Breast epithelium (tissue), 4 donors: Measurements from ENCODE around the gene PCDH9. TPM values are rescaled to one million over a fixed set of nuclear protein-coding genes. Genes with fewer than 3 reads are reported as not detected.

Experiments
- DNase-seq, 2 donors: peaks; one replicate each; pipeline ENCODE4 v3.0.0-alpha.2; 2019; ENCODE audit warnings: low spot score in 2 of 2
- H3K27ac ChIP-seq, 2 donors: fragments of 200-600 bp; sonication (generic) in 1 of 2; one replicate each; pipeline ENCODE4 v1.5.1; 2016 to 2019; ENCODE audit warnings: mild to moderate bottlenecking in 1 of 2
- H3K27me3 ChIP-seq, 2 donors: fragments of 200-600 bp; sonication (generic) in 1 of 2; one replicate each; pipeline versions ENCODE4 v1.5.1 to v1.6.0; 2017 to 2019; ENCODE audit warnings: control low read depth in 1 of 2, mild to moderate bottlenecking in 1 of 2
- H3K36me3 ChIP-seq: fragments of 200-600 bp; one replicate; pipeline ENCODE4 v1.5.1; 2019
- H3K4me1 ChIP-seq, 2 donors: fragments of 200-600 bp; sonication (generic); one replicate each; pipeline ENCODE4 v1.5.1; 2016 to 2019; ENCODE audit warnings: control low read depth in 1 of 2
- H3K4me3 ChIP-seq, 3 donors: fragments of 200-600 bp; sonication (generic); 1 replicate in 2 of 3; 2 replicates in 1 of 3; pipeline ENCODE4 v1.5.1; 2016 to 2019; ENCODE audit warnings: mild to moderate bottlenecking in 3 of 3, moderate library complexity in 2 of 3
- H3K9me3 ChIP-seq, 2 donors: fragments of 200-600 bp; sonication (generic) in 1 of 2; one replicate each; pipeline ENCODE4 v1.5.1; 2016 to 2019; ENCODE audit warnings: control low read depth in 1 of 2
- CTCF ChIP-seq, 3 donors: fragments of 450-650 bp; IDR thresholded peaks; one replicate each; pipeline ENCODE4 v1.5.1; 2016 to 2017; ENCODE audit warnings: antibody characterized with exemption in 3 of 3, mild to moderate bottlenecking in 3 of 3, moderate library complexity in 3 of 3
- POLR2A ChIP-seq: fragments of 450-650 bp; IDR thresholded peaks from one replicate; pipeline ENCODE4 v1.6.1; 2016; ENCODE audit warnings: antibody characterized with exemption, mild to moderate bottlenecking, moderate library complexity
- POLR2AphosphoS5 ChIP-seq, 3 donors: sonication (generic); formaldehyde crosslinking; IDR thresholded peaks; one replicate each; pipeline ENCODE4 v1.6.1; 2017; ENCODE audit warnings: antibody characterized with exemption in 3 of 3
- intact Hi-C: fragments of 100-400 bp; cut with DNase I; formaldehyde crosslinking; loops from one replicate; pipeline ENCODE4 v1.15.1; 2023; ENCODE audit warnings: low total_unique reads
- total RNA-seq, 3 donors: library from RNA; depleted of rRNA; stranded (reverse); fragments of >200 nt; gene quantifications; one replicate each; pipeline ENCODE4 v1.1.0, GENCODE V29; 2016

The PCDH9 gene
- total RNA-seq, 3 donors from 2014 or later: 0.98 to 26.7 (median 3.7) TPM

- Histone ChIP-seq H3K4me3 (no peak overlapping the region), H3K36me3 (no peaks in the 10 kb centered on the region), H3K27me3 (no peaks in the 10 kb centered on the region), H3K4me1 (no peaks in the 10 kb centered on the region), H3K9me3 (no peaks in the 10 kb centered on the region), H3K27ac (no peak overlapping the region)
- TF ChIP-seq POLR2AphosphoS5 (IDR thresholded peaks at IDR 0.05) (no peak), CTCF (IDR thresholded peaks at IDR 0.05) (no peak), POLR2A (no peak)
- DNase-seq: no peak
- intact Hi-C loops: no loop called here
Measured at GRCh38 chr13:67158903-67159302, 71.2 kb downstream of the PCDH9 start.

DNA sequence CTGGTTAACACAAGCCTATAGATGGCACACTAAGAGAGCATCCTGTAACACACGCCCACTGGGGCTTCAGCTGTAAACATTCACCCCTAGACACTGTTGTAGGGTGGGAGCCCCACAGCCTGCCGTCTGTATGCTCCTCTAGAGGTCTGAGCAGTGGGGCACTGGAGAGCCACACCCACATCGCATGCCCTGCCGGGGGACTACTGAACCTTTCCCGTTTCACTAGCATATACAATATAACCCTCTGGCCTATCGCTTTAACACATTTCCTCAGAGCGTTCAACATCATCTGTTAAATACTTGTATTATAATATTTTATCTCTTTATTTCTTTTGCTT is 73.4 kb downstream of the PCDH9 start:
- H3K4me1 ChIP-seq: no peaks in the 10 kb centered on the region
- intact Hi-C loops: no loop called here
- no peak for TF ChIP-seq POLR2AphosphoS5 (IDR thresholded peaks at IDR 0.05)
- no peak for TF ChIP-seq POLR2A
- no peak for TF ChIP-seq CTCF (IDR thresholded peaks at IDR 0.05)
- no peaks in the 10 kb centered on the region for H3K36me3 ChIP-seq
- no peaks in the 10 kb centered on the region for H3K9me3 ChIP-seq
- no peak overlapping the region for H3K27ac ChIP-seq
- H3K4me3 ChIP-seq: no peak overlapping the region
- H3K27me3 ChIP-seq: no peaks in the 10 kb centered on the region
- no peak for DNase-seq

- Histone ChIP-seq H3K36me3 (no peaks in the 10 kb centered on the region), H3K4me3 (no peak overlapping the region), H3K9me3 (no peaks in the 10 kb centered on the region), H3K27me3 (no peaks in the 10 kb centered on the region), H3K4me1 (no peaks in the 10 kb centered on the region), H3K27ac (no peak overlapping the region)
- intact Hi-C loops: no loop called here
- DNase-seq: no peak
- TF ChIP-seq POLR2A (no peak), POLR2AphosphoS5 (IDR thresholded peaks at IDR 0.05) (no peak), CTCF (IDR thresholded peaks at IDR 0.05) (no peak)
Measured at GRCh38 chr13:67155898-67156722, 74.0 kb downstream of the PCDH9 start.

GRCh38 chr13:67152085-67152484 is 78.1 kb downstream of the PCDH9 start:
- Histone ChIP-seq H3K4me1 (no peaks in the 10 kb centered on the region), H3K27ac (no peak overlapping the region), H3K36me3 (no peaks in the 10 kb centered on the region), H3K27me3 (no peaks in the 10 kb centered on the region), H3K4me3 (no peak overlapping the region), H3K9me3 (no peaks in the 10 kb centered on the region)
- TF ChIP-seq POLR2A: no peak
- TF ChIP-seq CTCF (IDR thresholded peaks at IDR 0.05): no peak
- no peak for TF ChIP-seq POLR2AphosphoS5 (IDR thresholded peaks at IDR 0.05)
- intact Hi-C loops: no loop called here
- no peak for DNase-seq

DNA sequence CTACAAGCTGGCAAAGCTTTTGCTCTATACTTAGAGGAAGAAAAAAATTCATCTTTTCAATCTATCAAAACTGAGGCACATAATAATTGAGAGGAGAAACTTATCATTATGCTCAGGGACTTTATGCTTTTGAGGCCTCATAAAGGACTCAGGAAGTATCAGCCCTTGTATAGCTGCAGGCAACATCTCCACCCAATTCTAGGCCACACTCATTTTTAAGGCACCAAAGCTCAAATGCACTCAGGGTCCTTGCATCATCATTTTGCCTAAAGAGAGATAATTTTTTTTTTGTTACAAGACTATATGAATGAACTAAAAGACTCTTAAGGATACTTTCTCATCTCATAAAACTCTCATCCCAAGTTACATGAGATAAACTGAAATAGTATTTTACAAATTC is 78.5 kb downstream of the PCDH9 start:
- no peak overlapping the region for H3K27ac ChIP-seq
- no peaks in the 10 kb centered on the region for H3K9me3 ChIP-seq
- no peaks in the 10 kb centered on the region for H3K4me1 ChIP-seq
- no peak overlapping the region for H3K4me3 ChIP-seq
- no peaks in the 10 kb centered on the region for H3K27me3 ChIP-seq
- intact Hi-C loops: no loop called here
- DNase-seq: no peak
- TF ChIP-seq POLR2A (no peak), CTCF (IDR thresholded peaks at IDR 0.05) (no peak), POLR2AphosphoS5 (IDR thresholded peaks at IDR 0.05) (no peak)
- H3K36me3 ChIP-seq: no peaks in the 10 kb centered on the region
